ENCODE measurements around the gene SLC8A1.

DNA sequence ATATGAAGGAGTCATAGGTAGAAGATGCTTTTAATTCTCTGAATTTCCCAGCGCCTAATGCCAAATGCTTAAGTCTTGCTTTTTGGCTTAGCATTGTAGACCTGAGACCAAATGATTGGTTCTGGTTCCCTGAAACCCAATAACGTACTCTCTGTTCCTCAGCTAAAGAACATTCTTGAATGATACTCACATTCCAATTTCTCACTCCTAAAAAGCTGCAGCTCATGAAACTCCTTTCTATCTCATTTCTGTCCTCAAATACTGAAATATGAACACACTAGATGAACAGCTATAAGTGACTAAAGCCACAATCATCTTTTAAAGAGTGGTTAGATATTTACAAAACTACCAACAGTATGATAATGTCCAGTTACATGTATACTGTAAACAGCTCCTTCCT, 272.1 kb downstream of the SLC8A1 start:
- TF ChIP-seq, protein P1, sequence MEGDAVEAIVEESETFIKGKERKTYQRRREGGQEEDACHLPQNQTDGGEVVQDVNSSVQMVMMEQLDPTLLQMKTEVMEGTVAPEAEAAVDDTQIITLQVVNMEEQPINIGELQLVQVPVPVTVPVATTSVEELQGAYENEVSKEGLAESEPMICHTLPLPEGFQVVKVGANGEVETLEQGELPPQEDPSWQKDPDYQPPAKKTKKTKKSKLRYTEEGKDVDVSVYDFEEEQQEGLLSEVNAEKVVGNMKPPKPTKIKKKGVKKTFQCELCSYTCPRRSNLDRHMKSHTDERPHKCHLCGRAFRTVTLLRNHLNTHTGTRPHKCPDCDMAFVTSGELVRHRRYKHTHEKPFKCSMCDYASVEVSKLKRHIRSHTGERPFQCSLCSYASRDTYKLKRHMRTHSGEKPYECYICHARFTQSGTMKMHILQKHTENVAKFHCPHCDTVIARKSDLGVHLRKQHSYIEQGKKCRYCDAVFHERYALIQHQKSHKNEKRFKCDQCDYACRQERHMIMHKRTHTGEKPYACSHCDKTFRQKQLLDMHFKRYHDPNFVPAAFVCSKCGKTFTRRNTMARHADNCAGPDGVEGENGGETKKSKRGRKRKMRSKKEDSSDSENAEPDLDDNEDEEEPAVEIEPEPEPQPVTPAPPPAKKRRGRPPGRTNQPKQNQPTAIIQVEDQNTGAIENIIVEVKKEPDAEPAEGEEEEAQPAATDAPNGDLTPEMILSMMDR (IDR thresholded peaks at IDR 0.05) = no peak
- no peak for TF ChIP-seq POLR2A (IDR thresholded peaks at IDR 0.05)
